Omental fat pad (tissue), 4 donors: ENCODE results near the gene SEMA4C. TPM values are rescaled to one million over a fixed set of nuclear protein-coding genes. Genes with fewer than 3 reads are reported as not detected.

Source experiments
- ATAC-seq: fragments of 150-250 bp; one replicate; pipeline ENCODE4 v1.9.1; 2016; ENCODE audit warnings: mild to moderate bottlenecking, moderate library complexity; ENCODE audit not compliant: low FRiP score
- DNase-seq: peaks from one replicate; pipeline ENCODE4 v3.0.0-alpha.2; 2019; ENCODE audit warnings: low spot score
- CTCF ChIP-seq, 3 donors: fragments of 450-650 bp; IDR thresholded peaks; one replicate each; pipeline ENCODE4 v1.5.1; 2016 to 2017; ENCODE audit warnings: antibody characterized with exemption in 3 of 3, mild to moderate bottlenecking in 3 of 3, moderate library complexity in 2 of 3
- total RNA-seq, 4 donors: library from RNA; depleted of rRNA; stranded (reverse); fragments of >200 nt; gene quantifications; one replicate each; pipeline ENCODE4 v1.1.0, GENCODE V29; 2016

SEMA4C gene
- total RNA-seq, 4 donors from 2014 or later = 19.7 to 40.4 (median 26.9) TPM

GRCh38 chr2:96810783-96811192 is 59.1 kb downstream of the SEMA4C start:
- DNase-seq = no peak
- no peak for TF ChIP-seq CTCF (IDR thresholded peaks at IDR 0.05)
- no peak for ATAC-seq

GRCh38 chr2:96809951-96810782 is 59.7 kb downstream of the SEMA4C start:
- no peak for TF ChIP-seq CTCF (IDR thresholded peaks at IDR 0.05)
- DNase-seq = no peak
- no peak for ATAC-seq

Other genes with a start within 250 kb of the SEMA4C start
- gene KANSL3, start 231.8 kb downstream of the SEMA4C start, total RNA-seq = 10 to 100 TPM; 35.7 to 48.4 (median 39.0) TPM
- gene FER1L5, start 227.3 kb downstream of the SEMA4C start, total RNA-seq = not detected
- 10 to 100 TPM in 3 of 4 donors, 1 to 10 TPM in 1; 9.1 to 16.8 (median 11.5) TPM for gene LMAN2L, start 130.0 kb downstream of the SEMA4C start, total RNA-seq
- gene CNNM4, start 109.2 kb downstream of the SEMA4C start, total RNA-seq = 1 to 10 TPM; 3.6 to 5.6 (median 3.7) TPM
- 10 to 100 TPM in 2 of 4 donors, 1 to 10 TPM in 2; 5.9 to 11.0 (median 9.5) TPM for gene CNNM3, start 53.8 kb downstream of the SEMA4C start, total RNA-seq
- 1 to 10 TPM; 1.4 to 4.4 (median 1.8) TPM for gene ANKRD23, start 26.1 kb downstream of the SEMA4C start, total RNA-seq
- 10 to 100 TPM in 2 of 4 donors, 1 to 10 TPM in 2; 6.6 to 15.3 (median 10.3) TPM for gene ANKRD39, start 12.1 kb downstream of the SEMA4C start, total RNA-seq
- 1 to 10 TPM in 2 of 4 donors, under 1 TPM in 1, not detected in 1; 0.74 to 3.3 (median 1.4) TPM for gene FAM178B, start 116.5 kb upstream of the SEMA4C start, total RNA-seq
- gene FAHD2B, start 224.8 kb upstream of the SEMA4C start, total RNA-seq = 10 to 100 TPM in 2 of 4 donors, 1 to 10 TPM in 2; 6.1 to 15.4 (median 10.1) TPM
- 10 to 100 TPM; 18.1 to 53.3 (median 21.9) TPM for gene ANKRD36, start 243.1 kb upstream of the SEMA4C start, total RNA-seq